Femur (tissue), 1 donor: Measurements from ENCODE around the gene TRPM5.
A peak's percentile ranks its signal among the peaks of the same experiment; 100 is the strongest.

ENCODE experiments used
- DNase-seq: peaks from one replicate; pipeline ENCODE4 v3.0.0-alpha.2; 2017

TRPM5 gene

GRCh38 chr11:2452321-2453012 lies 8.2 kb upstream of the TRPM5 start:
- DNase-seq, result peak; percentile 53

DNA sequence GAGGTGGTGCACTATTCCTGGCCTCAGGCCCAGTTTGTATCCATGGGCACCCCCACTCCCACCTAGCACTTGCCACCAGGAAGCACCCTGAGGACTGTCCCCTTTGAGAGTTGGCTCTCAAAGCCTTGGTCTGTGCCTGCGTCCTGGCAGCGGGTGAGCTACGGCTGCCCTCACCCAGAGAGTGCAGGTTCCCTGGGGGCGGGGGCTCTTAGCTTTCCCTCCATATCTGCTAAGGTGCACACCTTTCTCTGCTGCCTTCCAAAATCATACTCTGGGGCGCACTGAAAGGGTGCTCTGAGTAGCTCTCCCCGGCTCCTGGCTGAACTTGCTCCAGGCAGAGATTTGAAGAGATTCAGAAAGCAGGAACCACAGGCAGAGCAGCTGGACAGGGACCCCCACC lies 7.6 kb upstream of the TRPM5 start:
- peak; percentile 15 for DNase-seq

GRCh38 chr11:2451336-2451735 lies 7.0 kb upstream of the TRPM5 start:
- DNase-seq, result peak; percentile 6

DNA sequence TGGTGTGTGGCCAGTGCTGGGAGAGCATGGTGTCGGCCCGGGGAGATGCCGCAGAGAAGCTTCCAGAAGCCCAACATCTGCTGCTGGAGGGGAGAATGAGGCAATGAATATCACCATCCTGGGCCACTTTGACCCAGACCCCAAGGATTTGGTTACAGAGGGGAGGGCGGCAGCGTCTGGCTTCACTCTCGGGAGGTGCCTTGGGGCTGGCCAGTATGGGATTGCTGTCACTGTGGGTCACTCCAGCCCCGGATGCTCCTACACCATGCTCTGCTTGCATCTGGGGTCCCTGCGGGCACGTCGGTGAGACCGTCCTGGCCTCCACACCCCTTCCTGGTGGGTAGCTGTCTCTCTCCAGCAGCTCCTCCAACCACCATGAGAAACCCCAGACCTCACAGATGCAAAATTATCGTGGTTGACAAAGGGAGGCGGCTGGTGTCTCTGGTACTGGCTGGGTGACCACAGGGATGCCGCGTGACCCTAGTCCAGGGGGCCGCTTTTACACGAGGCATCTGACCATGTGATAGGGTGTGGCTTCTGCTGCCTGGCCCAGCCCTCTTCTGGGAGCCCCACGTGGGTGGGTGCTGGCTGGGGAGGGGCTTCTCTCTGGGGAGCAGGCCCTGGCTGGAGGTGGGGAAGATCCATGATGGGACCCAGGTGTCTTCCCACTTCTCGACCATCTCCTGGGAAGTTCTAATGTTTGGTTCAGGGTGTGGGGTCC lies 6.2 kb upstream of the TRPM5 start:
- DNase-seq, result no peak

- no peak for DNase-seq
These were observed 5.4 kb upstream of the TRPM5 start for GRCh38 chr11:2449548-2450320.

GRCh38 chr11:2448661-2449547 lies 4.6 kb upstream of the TRPM5 start:
- DNase-seq, result no peak

- no peak for DNase-seq
These were observed 3.8 kb upstream of the TRPM5 start for GRCh38 chr11:2447951-2448650.

DNA sequence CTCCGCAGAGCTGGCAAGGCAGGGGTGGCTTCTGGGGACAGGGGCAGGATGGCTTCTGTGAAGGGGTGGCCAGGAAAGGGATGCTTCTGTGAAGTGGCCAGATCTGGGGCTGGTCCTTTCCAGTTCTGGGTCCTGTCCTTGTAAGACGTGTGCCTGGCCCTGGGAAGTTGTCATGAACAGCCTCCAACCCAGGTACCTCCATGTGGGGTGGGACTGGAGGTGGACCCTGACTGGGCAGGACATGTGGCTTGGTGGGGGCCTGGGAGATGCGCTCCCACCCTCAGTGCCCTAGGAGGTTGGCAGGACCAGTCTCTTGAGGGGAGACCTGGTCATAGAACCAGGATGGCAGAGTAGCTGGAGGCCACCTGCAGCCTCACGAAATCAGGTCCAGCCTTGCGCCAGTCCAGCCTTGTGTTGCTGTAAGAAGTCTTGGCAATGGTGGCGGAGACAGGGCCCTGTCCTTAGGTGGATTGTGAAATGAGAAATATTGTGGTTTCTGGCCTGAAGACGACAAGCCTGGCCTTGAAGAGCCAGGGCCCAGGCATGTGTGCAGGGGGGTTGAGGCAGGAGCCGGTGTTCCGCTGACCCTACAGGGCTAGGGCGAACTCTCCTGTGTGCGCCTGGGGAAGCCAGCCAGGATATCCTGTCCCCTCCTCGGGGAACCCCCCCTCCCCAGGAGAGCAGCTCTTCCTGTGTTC lies 3.1 kb upstream of the TRPM5 start:
- no peak for DNase-seq

GRCh38 chr11:2446590-2447252 lies 2.4 kb upstream of the TRPM5 start:
- DNase-seq, result no peak

GRCh38 chr11:2445746-2446551 lies 1.6 kb upstream of the TRPM5 start:
- DNase-seq, result no peak

GRCh38 chr11:2444821-2445745 lies 769 bp upstream of the TRPM5 start, which contains the start of gene KCNQ1:
TSS of gene KCNQ1 (plus strand) at chr11:2445008. CDS start at chr11:2445099, 91 bp downstream.
- DNase-seq, result no peak

DNA sequence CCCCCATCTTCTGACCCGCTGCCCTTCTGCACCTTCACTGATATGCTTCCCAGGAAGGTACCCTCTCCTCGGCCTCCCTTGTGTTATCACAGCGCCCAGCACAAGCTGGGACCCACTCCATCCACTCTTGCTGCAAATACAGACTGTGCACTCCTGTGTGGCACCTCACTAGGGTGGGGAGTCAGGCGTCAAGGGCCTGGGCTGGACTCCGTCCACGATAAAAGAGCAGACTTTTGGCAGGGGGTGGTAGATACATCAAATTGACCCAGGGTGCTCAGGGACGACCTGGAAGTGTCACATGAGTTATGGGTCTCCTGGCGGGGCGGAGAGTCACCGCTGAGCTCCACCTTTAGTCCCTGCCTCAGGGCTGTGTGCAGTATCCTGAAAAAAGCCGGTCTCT lies 908 bp downstream of the TRPM5 start:
- no peak for DNase-seq

DNA sequence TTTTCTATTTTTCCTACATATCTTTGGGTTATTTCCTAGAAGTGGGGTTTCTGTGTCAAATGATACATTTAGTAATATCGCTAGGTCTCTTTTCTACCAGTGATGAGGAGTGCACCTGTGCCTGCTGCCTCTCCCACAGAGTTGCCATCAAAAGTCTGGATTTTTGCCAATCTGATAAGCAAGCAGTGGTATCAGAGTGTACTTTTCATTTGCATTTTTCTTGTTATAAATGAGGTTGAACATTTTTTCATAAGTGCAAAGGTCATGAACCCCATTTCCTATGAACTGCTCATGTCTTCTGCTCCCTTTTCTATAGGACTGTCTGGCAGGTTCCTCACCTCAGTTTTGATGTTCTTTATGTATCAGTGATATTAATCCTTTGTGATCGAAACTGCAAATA lies 1.7 kb downstream of the TRPM5 start:
- DNase-seq, result no peak

DNA sequence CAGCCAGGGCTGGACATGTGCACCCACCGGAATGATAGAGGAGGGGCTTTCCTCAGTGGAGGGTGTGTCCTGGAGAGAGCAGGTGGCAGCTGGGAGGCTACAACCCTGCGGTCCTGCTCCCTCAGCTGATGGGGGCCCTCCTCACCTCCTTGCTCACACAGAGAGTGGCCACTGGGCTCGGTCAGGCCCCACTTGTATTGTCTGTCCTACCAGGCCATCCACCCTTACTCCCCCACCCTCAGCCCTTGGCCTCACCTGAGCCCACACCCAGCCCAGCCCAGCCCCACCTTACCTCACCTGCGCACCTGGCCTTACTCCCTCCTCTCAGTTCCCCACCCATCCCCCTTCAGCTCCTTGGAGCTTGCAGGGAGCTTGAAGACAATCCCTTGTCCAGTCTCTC lies 3.1 kb downstream of the TRPM5 start:
- no peak for DNase-seq

DNA sequence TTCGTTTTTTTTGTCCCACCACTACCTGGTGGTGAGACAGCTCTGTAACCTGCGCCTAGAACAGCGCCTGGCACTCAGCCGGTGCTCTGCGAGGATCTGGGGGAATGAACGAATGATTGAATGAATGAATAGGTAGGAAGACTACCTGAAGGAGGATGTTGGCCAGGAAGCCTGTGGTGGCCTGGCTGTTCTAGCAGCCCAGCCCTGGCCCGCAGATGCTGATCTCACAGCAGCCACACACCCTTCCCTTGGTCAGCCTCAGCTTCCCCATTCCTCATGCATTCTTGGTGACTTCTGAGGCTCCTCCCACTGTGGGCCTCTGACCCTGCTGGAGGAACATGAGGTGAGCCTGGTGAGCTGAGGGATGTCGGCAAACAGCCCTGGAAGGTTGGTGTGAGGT lies 3.7 kb downstream of the TRPM5 start:
- no peak for DNase-seq

- DNase-seq, result no peak
These were observed 4.5 kb downstream of the TRPM5 start for GRCh38 chr11:2439820-2440219.

DNA sequence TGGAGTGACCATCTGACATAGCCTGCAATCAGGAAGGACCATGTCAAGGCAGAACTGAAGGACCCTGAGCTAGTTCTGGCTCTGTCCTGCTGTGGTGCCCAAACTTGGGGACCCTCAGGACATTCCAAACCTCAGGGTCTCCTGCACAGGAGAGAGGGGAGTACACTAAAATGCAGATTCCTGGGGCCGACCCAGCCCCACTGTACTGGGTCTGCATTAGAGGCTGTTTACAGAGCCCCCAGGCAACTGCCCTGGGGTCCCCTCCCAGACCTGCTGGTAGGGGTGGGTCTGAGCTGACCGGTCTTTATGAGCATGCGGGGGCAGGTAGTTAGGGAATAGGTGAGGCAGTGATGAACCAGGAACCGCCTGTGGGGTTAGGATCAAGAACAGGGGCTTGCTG lies 6.8 kb downstream of the TRPM5 start:
- peak; percentile 3 for DNase-seq

- DNase-seq, result no peak
These were observed 7.7 kb downstream of the TRPM5 start for GRCh38 chr11:2436521-2437031.
